ENCODE measurements around the gene TAS1R2. TPM values are rescaled to one million over a fixed set of nuclear protein-coding genes. Genes with fewer than 3 reads are reported as not detected.

The TAS1R2 gene
- total and polyA plus RNA-seq, 9 of the 15 experiments (the other 6 are each of a cell fraction or from before 2014, with no cell fraction given): not detected

DNA sequence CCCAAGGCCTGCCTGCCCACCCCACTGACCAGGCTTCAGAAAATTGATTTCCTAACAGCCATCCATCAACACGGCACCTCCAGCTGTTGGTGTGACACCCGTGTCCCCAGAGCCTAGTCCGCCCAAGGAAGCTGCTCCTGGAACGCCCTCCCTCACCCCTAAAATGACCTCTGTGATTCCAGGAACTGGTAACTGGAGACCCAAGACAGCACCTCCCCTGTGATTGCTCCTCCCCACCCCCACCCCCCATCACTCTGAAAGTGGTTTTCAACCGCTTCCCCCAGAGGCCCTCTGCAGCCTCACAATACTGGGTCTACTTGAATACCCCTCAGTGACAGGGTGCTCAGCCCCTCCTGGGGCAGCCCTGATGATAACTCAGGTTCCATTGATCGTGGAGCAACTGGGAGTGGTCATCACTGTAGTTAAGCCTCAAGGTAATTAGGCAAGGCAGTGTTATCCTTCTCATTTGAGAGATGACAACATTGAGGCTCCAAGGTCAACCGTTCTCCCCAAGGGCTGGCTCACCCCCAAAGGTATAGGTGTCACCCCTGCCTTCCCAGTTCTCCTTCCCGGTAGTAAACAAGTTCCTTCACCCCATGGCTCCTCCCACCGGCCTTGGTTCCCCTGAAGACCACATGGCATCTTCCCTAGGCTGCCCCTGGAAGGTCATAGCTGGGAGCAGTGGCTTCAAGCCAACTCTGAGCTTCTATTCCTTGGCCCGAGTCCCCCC, 52.0 kb downstream of the TAS1R2 start:
- BruUV-seq (replicated peaks): no TSS peak
- Histone ChIP-seq H3K4me1 (replicated peaks in 1 of 2; ENCODE audit: control insufficient read depth in 2 of 2, insufficient read depth in 2 of 2, low read length in 2 of 2) (peaks cover 21 to 31% of the 10 kb centered on the region in 2 experiments), H3K4me2 (ENCODE audit: insufficient read depth, low read length) (peak overlapping the region; percentile 74), H3K9ac (ENCODE audit: insufficient read depth in 1 of 2, low read depth in 2 of 2, low read length in 2 of 2) (peak overlapping the region; percentile 55 to 81), H3K4me3 (peak overlapping the region; percentile 9; the same call in 1 of the 2 replicates), H3K36me3 (ENCODE audit: control insufficient read depth, insufficient read depth, low read length) (no peaks in the 10 kb centered on the region), H3K9me1 (ENCODE audit: control insufficient read depth, insufficient read depth, low read length) (no peaks in the 10 kb centered on the region), H4K20me1 (replicated peaks; ENCODE audit: control insufficient read depth, insufficient read depth, low read length) (no peaks in the 10 kb centered on the region), H3K9me3 (replicated peaks; ENCODE audit: control insufficient read depth, insufficient read depth, low read depth, low read length) (no peaks in the 10 kb centered on the region), H2AFZ (ENCODE audit: low read depth, low read length) (peak overlapping the region; percentile 88), H3K27ac (ENCODE audit: extremely low read depth, low read depth, low read length) (peak overlapping the region; percentile 87), H3K79me2 (ENCODE audit: control insufficient read depth, insufficient read depth, low read length) (no peaks in the 10 kb centered on the region), H3K27me3 (ENCODE audit: control insufficient read depth in 2 of 2, insufficient read depth in 2 of 2, low read length in 2 of 2) (no peaks in the 10 kb centered on the region)
- FAIRE-seq (peak; percentile 91), DNase-seq (ENCODE audit: extremely low read depth in 1 of 4, low spot score in 3 of 4) (peak; percentile 97 to 98 (median 97)), ATAC-seq (peak; percentile 95)
- intact Hi-C loops (cut with micrococcal nuclease): no loop called here
- ChIA-PET CTCF (ENCODE audit: low intra/inter-chr PET ratio) (no interaction called here), POLR2A (interaction anchor here (0.5 to 1.0 kb wide), 3 partner anchors 12 to 961 kb away, joined by 3 read pairs; no protein-coding TSS in a partner anchor)
- in situ Hi-C loops (cut with MboI): no loop called here
- WGBS (ENCODE audit: insufficient coverage, low coverage, missing lambda C conversion rate): 4% methylated on average over 9 of the region's 10 CpGs
- TF ChIP-seq RFX1 (IDR thresholded peaks at IDR 0.05): no peak
- TF ChIP-seq, protein P1, sequence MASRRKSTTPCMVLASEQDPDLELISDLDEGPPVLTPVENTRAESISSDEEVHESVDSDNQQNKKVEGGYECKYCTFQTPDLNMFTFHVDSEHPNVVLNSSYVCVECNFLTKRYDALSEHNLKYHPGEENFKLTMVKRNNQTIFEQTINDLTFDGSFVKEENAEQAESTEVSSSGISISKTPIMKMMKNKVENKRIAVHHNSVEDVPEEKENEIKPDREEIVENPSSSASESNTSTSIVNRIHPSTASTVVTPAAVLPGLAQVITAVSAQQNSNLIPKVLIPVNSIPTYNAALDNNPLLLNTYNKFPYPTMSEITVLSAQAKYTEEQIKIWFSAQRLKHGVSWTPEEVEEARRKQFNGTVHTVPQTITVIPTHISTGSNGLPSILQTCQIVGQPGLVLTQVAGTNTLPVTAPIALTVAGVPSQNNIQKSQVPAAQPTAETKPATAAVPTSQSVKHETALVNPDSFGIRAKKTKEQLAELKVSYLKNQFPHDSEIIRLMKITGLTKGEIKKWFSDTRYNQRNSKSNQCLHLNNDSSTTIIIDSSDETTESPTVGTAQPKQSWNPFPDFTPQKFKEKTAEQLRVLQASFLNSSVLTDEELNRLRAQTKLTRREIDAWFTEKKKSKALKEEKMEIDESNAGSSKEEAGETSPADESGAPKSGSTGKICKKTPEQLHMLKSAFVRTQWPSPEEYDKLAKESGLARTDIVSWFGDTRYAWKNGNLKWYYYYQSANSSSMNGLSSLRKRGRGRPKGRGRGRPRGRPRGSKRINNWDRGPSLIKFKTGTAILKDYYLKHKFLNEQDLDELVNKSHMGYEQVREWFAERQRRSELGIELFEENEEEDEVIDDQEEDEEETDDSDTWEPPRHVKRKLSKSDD (conservative IDR thresholded peaks at IDR 0.05; ENCODE audit: low read length): no peak
- TF ChIP-seq ZNF583 (CRISPR knock-in tag; IDR thresholded peaks at IDR 0.05): no peak
- TF ChIP-seq GATAD2A (IDR thresholded peaks at IDR 0.05): no peak
- peak; percentile 96 for TF ChIP-seq ESRRA (IDR thresholded peaks at IDR 0.05; ENCODE audit: borderline replicate concordance, low read depth)
- no peak for TF ChIP-seq HEY1 (CRISPR knock-in tag; IDR thresholded peaks at IDR 0.05; ENCODE audit: borderline replicate concordance)
- no peak for TF ChIP-seq SNRNP70 (optimal IDR thresholded peaks at IDR 0.05; ENCODE audit: low read depth, low read length)
- TF ChIP-seq, protein P2, sequence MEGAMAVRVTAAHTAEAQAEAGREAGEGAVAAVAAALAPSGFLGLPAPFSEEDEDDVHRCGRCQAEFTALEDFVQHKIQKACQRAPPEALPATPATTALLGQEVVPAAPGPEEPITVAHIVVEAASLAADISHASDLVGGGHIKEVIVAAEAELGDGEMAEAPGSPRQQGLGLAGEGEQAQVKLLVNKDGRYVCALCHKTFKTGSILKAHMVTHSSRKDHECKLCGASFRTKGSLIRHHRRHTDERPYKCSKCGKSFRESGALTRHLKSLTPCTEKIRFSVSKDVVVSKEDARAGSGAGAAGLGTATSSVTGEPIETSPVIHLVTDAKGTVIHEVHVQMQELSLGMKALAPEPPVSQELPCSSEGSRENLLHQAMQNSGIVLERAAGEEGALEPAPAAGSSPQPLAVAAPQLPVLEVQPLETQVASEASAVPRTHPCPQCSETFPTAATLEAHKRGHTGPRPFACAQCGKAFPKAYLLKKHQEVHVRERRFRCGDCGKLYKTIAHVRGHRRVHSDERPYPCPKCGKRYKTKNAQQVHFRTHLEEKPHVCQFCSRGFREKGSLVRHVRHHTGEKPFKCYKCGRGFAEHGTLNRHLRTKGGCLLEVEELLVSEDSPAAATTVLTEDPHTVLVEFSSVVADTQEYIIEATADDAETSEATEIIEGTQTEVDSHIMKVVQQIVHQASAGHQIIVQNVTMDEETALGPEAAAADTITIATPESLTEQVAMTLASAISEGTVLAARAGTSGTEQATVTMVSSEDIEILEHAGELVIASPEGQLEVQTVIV (CRISPR knock-in tag; IDR thresholded peaks at IDR 0.05; ENCODE audit: borderline replicate concordance): no peak
- TF ChIP-seq SMARCC2 (IDR thresholded peaks at IDR 0.05; ENCODE audit: low read depth): no peak
- no peak for TF ChIP-seq E2F6 (IDR thresholded peaks at IDR 0.05; ENCODE audit: borderline replicate concordance in 1 of 2, extremely low read depth in 1 of 2, insufficient read depth in 1 of 2, insufficient read length in 1 of 2, low read depth in 1 of 2, low read length in 1 of 2, poor library complexity in 1 of 2, severe bottlenecking in 1 of 2)
- TF ChIP-seq ZNF134 (CRISPR knock-in tag; conservative IDR thresholded peaks at IDR 0.05): no peak
